Measurements from ENCODE around the gene IL31.

IL31 gene

GRCh38 chr12:122172262-122172939 is 1.6 kb downstream of the IL31 start:
- Histone ChIP-seq H3K4me3 (ENCODE audit: insufficient read length, low read depth) (no peak overlapping the region), H3K4me1 (ENCODE audit: insufficient read depth, insufficient read length) (no peaks in the 10 kb centered on the region), H3K9ac (ENCODE audit: insufficient read length, low read depth) (no peak overlapping the region), H3K36me3 (ENCODE audit: insufficient read depth, insufficient read length, low read length) (no peaks in the 10 kb centered on the region), H3K27me3 (ENCODE audit: insufficient read depth, insufficient read length) (no peaks in the 10 kb centered on the region), H3K9me3 (ENCODE audit: insufficient read depth, low read length) (no peaks in the 10 kb centered on the region)
- no peak for DNase-seq (ENCODE audit: low read depth, low spot score)
- TF ChIP-seq SUZ12 (IDR thresholded peaks at IDR 0.05; ENCODE audit: extremely low read depth, insufficient read depth, insufficient read length) (no peak), YY1 (IDR thresholded peaks at IDR 0.05; ENCODE audit: insufficient read depth, insufficient read length) (no peak), ZNF274 (IDR thresholded peaks at IDR 0.05; ENCODE audit: low read depth, low read length) (no peak)

GRCh38 chr12:122171399-122171798 is 2.6 kb downstream of the IL31 start:
- Histone ChIP-seq H3K9me3 (ENCODE audit: insufficient read depth, low read length) (no peaks in the 10 kb centered on the region), H3K4me3 (ENCODE audit: insufficient read length, low read depth) (no peak overlapping the region), H3K4me1 (ENCODE audit: insufficient read depth, insufficient read length) (peaks cover 2% of the 10 kb centered on the region), H3K36me3 (ENCODE audit: insufficient read depth, insufficient read length, low read length) (no peaks in the 10 kb centered on the region), H3K9ac (ENCODE audit: insufficient read length, low read depth) (no peak overlapping the region), H3K27me3 (ENCODE audit: insufficient read depth, insufficient read length) (no peaks in the 10 kb centered on the region)
- no peak for DNase-seq (ENCODE audit: low read depth, low spot score)
- TF ChIP-seq SUZ12 (IDR thresholded peaks at IDR 0.05; ENCODE audit: extremely low read depth, insufficient read depth, insufficient read length): no peak
- no peak for TF ChIP-seq YY1 (IDR thresholded peaks at IDR 0.05; ENCODE audit: insufficient read depth, insufficient read length)
- TF ChIP-seq ZNF274 (IDR thresholded peaks at IDR 0.05; ENCODE audit: low read depth, low read length): no peak

GRCh38 chr12:122168492-122168891 is 5.5 kb downstream of the IL31 start:
- H3K4me1 ChIP-seq (ENCODE audit: insufficient read depth, insufficient read length): peaks cover 2% of the 10 kb centered on the region
- no peaks in the 10 kb centered on the region for H3K27me3 ChIP-seq (ENCODE audit: insufficient read depth, insufficient read length)
- no peak overlapping the region for H3K9ac ChIP-seq (ENCODE audit: insufficient read length, low read depth)
- H3K4me3 ChIP-seq (ENCODE audit: insufficient read length, low read depth): no peak overlapping the region
- H3K9me3 ChIP-seq (ENCODE audit: insufficient read depth, low read length): no peaks in the 10 kb centered on the region
- no peaks in the 10 kb centered on the region for H3K36me3 ChIP-seq (ENCODE audit: insufficient read depth, insufficient read length, low read length)
- DNase-seq (ENCODE audit: low read depth, low spot score): no peak
- TF ChIP-seq SUZ12 (IDR thresholded peaks at IDR 0.05; ENCODE audit: extremely low read depth, insufficient read depth, insufficient read length): no peak
- TF ChIP-seq ZNF274 (IDR thresholded peaks at IDR 0.05; ENCODE audit: low read depth, low read length): no peak
- no peak for TF ChIP-seq YY1 (IDR thresholded peaks at IDR 0.05; ENCODE audit: insufficient read depth, insufficient read length)

- no peak overlapping the region for H3K9ac ChIP-seq (ENCODE audit: insufficient read length, low read depth)
- no peak for DNase-seq (ENCODE audit: low read depth, low spot score)
- peaks cover 2% of the 10 kb centered on the region for H3K4me1 ChIP-seq (ENCODE audit: insufficient read depth, insufficient read length)
- H3K36me3 ChIP-seq (ENCODE audit: insufficient read depth, insufficient read length, low read length): no peaks in the 10 kb centered on the region
- TF ChIP-seq YY1 (IDR thresholded peaks at IDR 0.05; ENCODE audit: insufficient read depth, insufficient read length) (no peak), SUZ12 (IDR thresholded peaks at IDR 0.05; ENCODE audit: extremely low read depth, insufficient read depth, insufficient read length) (no peak), ZNF274 (IDR thresholded peaks at IDR 0.05; ENCODE audit: low read depth, low read length) (no peak)
- H3K9me3 ChIP-seq (ENCODE audit: insufficient read depth, low read length): no peaks in the 10 kb centered on the region
- no peak overlapping the region for H3K4me3 ChIP-seq (ENCODE audit: insufficient read length, low read depth)
- H3K27me3 ChIP-seq (ENCODE audit: insufficient read depth, insufficient read length): no peaks in the 10 kb centered on the region
Observed at GRCh38 chr12:122167356-122167925, 6.6 kb downstream of the IL31 start.

GRCh38 chr12:122166422-122167349 is 7.3 kb downstream of the IL31 start:
- H3K4me3 ChIP-seq (ENCODE audit: insufficient read length, low read depth): no peak overlapping the region
- no peak for DNase-seq (ENCODE audit: low read depth, low spot score)

GRCh38 chr12:122162976-122163375 is 11.0 kb downstream of the IL31 start:
- H3K27me3 ChIP-seq (ENCODE audit: insufficient read depth, insufficient read length): no peaks in the 10 kb centered on the region
- peaks cover 4% of the 10 kb centered on the region for H3K4me1 ChIP-seq (ENCODE audit: insufficient read depth, insufficient read length)
- H3K36me3 ChIP-seq (ENCODE audit: insufficient read depth, insufficient read length, low read length): no peaks in the 10 kb centered on the region
- no peak for TF ChIP-seq YY1 (IDR thresholded peaks at IDR 0.05; ENCODE audit: insufficient read depth, insufficient read length)
- no peak for TF ChIP-seq ZNF274 (IDR thresholded peaks at IDR 0.05; ENCODE audit: low read depth, low read length)
- no peak for TF ChIP-seq SUZ12 (IDR thresholded peaks at IDR 0.05; ENCODE audit: extremely low read depth, insufficient read depth, insufficient read length)
- H3K9ac ChIP-seq (ENCODE audit: insufficient read length, low read depth): no peak overlapping the region
- H3K9me3 ChIP-seq (ENCODE audit: insufficient read depth, low read length): no peaks in the 10 kb centered on the region
- H3K4me3 ChIP-seq (ENCODE audit: insufficient read length, low read depth): no peak overlapping the region
- DNase-seq (ENCODE audit: low read depth, low spot score): no peak

More at GRCh38 chr12:122166422-122167349, 7.3 kb downstream of the IL31 start:
- TF ChIP-seq SUZ12 (IDR thresholded peaks at IDR 0.05; ENCODE audit: extremely low read depth, insufficient read depth, insufficient read length): no peak
- TF ChIP-seq YY1 (IDR thresholded peaks at IDR 0.05; ENCODE audit: insufficient read depth, insufficient read length): no peak
- no peak for TF ChIP-seq ZNF274 (IDR thresholded peaks at IDR 0.05; ENCODE audit: low read depth, low read length)
- Histone ChIP-seq H3K27me3 (ENCODE audit: insufficient read depth, insufficient read length) (no peaks in the 10 kb centered on the region), H3K9me3 (ENCODE audit: insufficient read depth, low read length) (no peaks in the 10 kb centered on the region), H3K9ac (ENCODE audit: insufficient read length, low read depth) (no peak overlapping the region), H3K4me1 (ENCODE audit: insufficient read depth, insufficient read length) (peaks cover 4% of the 10 kb centered on the region), H3K36me3 (ENCODE audit: insufficient read depth, insufficient read length, low read length) (no peaks in the 10 kb centered on the region)

GRCh38 chr12:122161682-122162081 is 12.3 kb downstream of the IL31 start:
- H3K36me3 ChIP-seq (ENCODE audit: insufficient read depth, insufficient read length, low read length): no peaks in the 10 kb centered on the region
- TF ChIP-seq YY1 (IDR thresholded peaks at IDR 0.05; ENCODE audit: insufficient read depth, insufficient read length): no peak
- TF ChIP-seq SUZ12 (IDR thresholded peaks at IDR 0.05; ENCODE audit: extremely low read depth, insufficient read depth, insufficient read length): no peak
- no peak for TF ChIP-seq ZNF274 (IDR thresholded peaks at IDR 0.05; ENCODE audit: low read depth, low read length)
- H3K9me3 ChIP-seq (ENCODE audit: insufficient read depth, low read length): no peaks in the 10 kb centered on the region
- peaks cover 2% of the 10 kb centered on the region for H3K4me1 ChIP-seq (ENCODE audit: insufficient read depth, insufficient read length)
- H3K4me3 ChIP-seq (ENCODE audit: insufficient read length, low read depth): no peak overlapping the region
- H3K27me3 ChIP-seq (ENCODE audit: insufficient read depth, insufficient read length): no peaks in the 10 kb centered on the region
- no peak overlapping the region for H3K9ac ChIP-seq (ENCODE audit: insufficient read length, low read depth)
- DNase-seq (ENCODE audit: low read depth, low spot score): no peak

Measured in NT2/D1 (cell line).